ENCODE results near the gene FAM111B.
"Not testable (repeated sequence)": the region's sequence is repeated elsewhere in the genome, so short reads cannot be mapped to it uniquely, and the experiment has no call there.

FAM111B gene

DNA sequence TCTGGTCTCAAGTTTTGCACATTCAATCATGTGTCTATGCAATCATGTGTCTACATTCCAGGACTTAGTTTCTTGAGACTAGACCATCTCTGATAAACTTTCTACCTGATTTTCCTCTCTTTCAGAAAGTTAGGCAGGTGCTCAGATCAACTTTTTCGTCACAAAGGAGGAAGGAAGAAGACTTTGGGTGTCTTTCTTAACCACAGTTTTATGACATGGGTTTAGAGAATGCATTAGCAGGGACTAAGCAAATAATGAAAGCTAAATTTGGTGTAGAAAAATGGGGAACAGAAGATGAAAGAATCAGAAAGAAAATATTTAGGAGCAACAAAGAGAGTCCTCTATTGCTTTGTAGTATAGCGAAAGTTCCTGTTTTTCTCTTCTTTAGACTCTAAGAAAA, 28.6 kb upstream of the FAM111B start:
- H2BK12ac ChIP-seq (ENCODE audit: low read length in 2 of 2) = no peak overlapping the region
- H3K14ac ChIP-seq (ENCODE audit: low read length in 2 of 2) = no peak overlapping the region
- no peak overlapping the region for H4K91ac ChIP-seq (ENCODE audit: low read length)
- no peak overlapping the region for H2BK15ac ChIP-seq (ENCODE audit: low read depth, poor library complexity, severe bottlenecking)
- no peak overlapping the region for H3K4me3 ChIP-seq (ENCODE audit: insufficient read depth in 1 of 2, low read depth in 1 of 2, low read length in 2 of 2)
- no peak overlapping the region for H3K4me2 ChIP-seq (ENCODE audit: low read length, poor library complexity, severe bottlenecking)
- no peak overlapping the region for H3K18ac ChIP-seq (ENCODE audit: low read depth in 1 of 2, low read length in 2 of 2)
- H3K4me1 ChIP-seq (ENCODE audit: control insufficient read depth, insufficient read depth, low read depth, low read length) = no peaks in the 10 kb centered on the region
- H3K79me1 ChIP-seq (replicated peaks; ENCODE audit: low read length, poor library complexity, severe bottlenecking) = no peaks in the 10 kb centered on the region
- DNase-seq = no peak
- H3K23ac ChIP-seq (ENCODE audit: low read length in 2 of 2) = no peak overlapping the region
- peaks cover 5% of the 10 kb centered on the region for H3K9me3 ChIP-seq (ENCODE audit: control insufficient read depth, low read length)
- H2BK5ac ChIP-seq (ENCODE audit: low read depth, low read length, poor library complexity, severe bottlenecking) = no peak overlapping the region
- H3K27me3 ChIP-seq (ENCODE audit: control insufficient read depth in 1 of 2, insufficient read depth in 1 of 2, low read length in 2 of 2) = peaks cover 0 to 5% of the 10 kb centered on the region in 2 experiments
- H3K27ac ChIP-seq (ENCODE audit: low read length, poor library complexity, severe bottlenecking) = no peak overlapping the region
- H3K9ac ChIP-seq (ENCODE audit: low read length) = no peak overlapping the region
- H2AFZ ChIP-seq (ENCODE audit: low read depth, low read length) = no peak overlapping the region
- WGBS = 71% methylated on average over 2 of the region's 2 CpGs
- no peak overlapping the region for H2AK5ac ChIP-seq (ENCODE audit: low read length, severe bottlenecking)
- no peak overlapping the region for H4K8ac ChIP-seq (ENCODE audit: low read length)
- no peak overlapping the region for H2BK120ac ChIP-seq (ENCODE audit: low read depth, low read length)
- no peak overlapping the region for H3K4ac ChIP-seq (ENCODE audit: low read depth in 1 of 2, low read length in 2 of 2)
- no peaks in the 10 kb centered on the region for H3K36me3 ChIP-seq (ENCODE audit: control insufficient read depth in 1 of 2, insufficient read depth in 2 of 2, low read depth in 1 of 2, low read length in 2 of 2)

DNA sequence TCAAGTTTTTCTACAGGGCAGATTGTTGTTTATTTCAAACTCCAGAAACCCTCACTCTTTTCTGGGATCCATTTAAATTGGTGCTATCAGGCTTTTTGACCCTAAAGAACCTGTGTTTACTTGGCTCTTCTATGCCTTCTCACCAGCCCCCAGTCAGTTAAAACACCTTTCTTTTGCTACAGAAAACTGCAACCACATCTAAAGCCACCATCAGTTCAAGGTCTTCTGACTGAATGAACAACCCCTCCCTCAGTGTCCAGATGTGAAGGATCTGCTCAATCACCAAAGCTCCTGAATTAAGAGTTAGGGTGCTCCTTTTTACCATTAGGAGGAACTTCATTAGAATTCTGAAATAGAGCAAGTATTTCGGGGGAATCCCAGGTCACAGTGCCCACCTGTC, 28.0 kb upstream of the FAM111B start:
- H4K8ac ChIP-seq (ENCODE audit: low read length) = no peak overlapping the region
- no peak overlapping the region for H3K14ac ChIP-seq (ENCODE audit: low read length in 2 of 2)
- H2BK5ac ChIP-seq (ENCODE audit: low read depth, low read length, poor library complexity, severe bottlenecking) = no peak overlapping the region
- H3K18ac ChIP-seq (ENCODE audit: low read depth in 1 of 2, low read length in 2 of 2) = no peak overlapping the region
- H2AFZ ChIP-seq (ENCODE audit: low read depth, low read length) = no peak overlapping the region
- no peak overlapping the region for H3K9ac ChIP-seq (ENCODE audit: low read length)
- no peak overlapping the region for H3K4me2 ChIP-seq (ENCODE audit: low read length, poor library complexity, severe bottlenecking)
- H3K4me3 ChIP-seq (ENCODE audit: insufficient read depth in 1 of 2, low read depth in 1 of 2, low read length in 2 of 2) = no peak overlapping the region
- H3K27me3 ChIP-seq (ENCODE audit: control insufficient read depth in 1 of 2, insufficient read depth in 1 of 2, low read length in 2 of 2) = peaks cover 0 to 5% of the 10 kb centered on the region in 2 experiments
- H3K4ac ChIP-seq (ENCODE audit: low read depth in 1 of 2, low read length in 2 of 2) = no peak overlapping the region
- no peaks in the 10 kb centered on the region for H3K9me3 ChIP-seq (ENCODE audit: control insufficient read depth, low read length)
- no peaks in the 10 kb centered on the region for H3K4me1 ChIP-seq (ENCODE audit: control insufficient read depth, insufficient read depth, low read depth, low read length)
- H4K91ac ChIP-seq (ENCODE audit: low read length) = no peak overlapping the region
- no peak overlapping the region for H2AK5ac ChIP-seq (ENCODE audit: low read length, severe bottlenecking)
- no peak overlapping the region for H2BK15ac ChIP-seq (ENCODE audit: low read depth, poor library complexity, severe bottlenecking)
- no peaks in the 10 kb centered on the region for H3K36me3 ChIP-seq (ENCODE audit: control insufficient read depth in 1 of 2, insufficient read depth in 2 of 2, low read depth in 1 of 2, low read length in 2 of 2)
- no peaks in the 10 kb centered on the region for H3K79me1 ChIP-seq (replicated peaks; ENCODE audit: low read length, poor library complexity, severe bottlenecking)
- DNase-seq = no peak
- H3K27ac ChIP-seq (ENCODE audit: low read length, poor library complexity, severe bottlenecking) = no peak overlapping the region
- 89% methylated on average over 1 of the region's 1 CpG for WGBS
- no peak overlapping the region for H2BK12ac ChIP-seq (ENCODE audit: low read length in 2 of 2)
- no peak overlapping the region for H2BK120ac ChIP-seq (ENCODE audit: low read depth, low read length)
- H3K23ac ChIP-seq (ENCODE audit: low read length in 2 of 2) = no peak overlapping the region

DNA sequence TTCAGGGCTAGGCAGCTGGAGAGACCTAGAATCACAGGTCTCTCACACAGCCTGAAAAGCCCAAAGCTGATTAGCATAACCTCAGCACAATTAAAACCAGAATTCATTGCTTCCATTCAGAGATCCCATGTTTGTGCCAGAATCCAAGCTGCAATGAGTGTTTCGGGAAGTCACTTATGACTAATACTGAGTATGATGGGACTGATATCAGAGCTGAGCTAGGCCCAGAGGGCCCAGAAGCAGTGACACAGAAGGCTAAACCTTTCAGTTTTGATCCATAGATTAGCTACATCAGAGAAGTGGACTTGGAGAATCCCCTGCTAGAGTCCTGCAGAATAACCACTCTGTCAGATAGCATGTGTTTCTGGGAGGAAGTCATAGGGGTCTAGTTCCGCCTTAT, 26.6 kb upstream of the FAM111B start:
- H2BK15ac ChIP-seq (ENCODE audit: low read depth, poor library complexity, severe bottlenecking); H3K4me1 ChIP-seq (ENCODE audit: control insufficient read depth, insufficient read depth, low read depth, low read length); H3K36me3 ChIP-seq (ENCODE audit: control insufficient read depth in 1 of 2, insufficient read depth in 2 of 2, low read depth in 1 of 2, low read length in 2 of 2); H2BK12ac ChIP-seq (ENCODE audit: low read length in 2 of 2); H4K8ac ChIP-seq (ENCODE audit: low read length); H2BK120ac ChIP-seq (ENCODE audit: low read depth, low read length); H3K18ac ChIP-seq (ENCODE audit: low read depth in 1 of 2, low read length in 2 of 2); H2AK5ac ChIP-seq (ENCODE audit: low read length, severe bottlenecking); H3K27me3 ChIP-seq (ENCODE audit: control insufficient read depth in 1 of 2, insufficient read depth in 1 of 2, low read length in 2 of 2); H2AFZ ChIP-seq (ENCODE audit: low read depth, low read length); H2BK5ac ChIP-seq (ENCODE audit: low read depth, low read length, poor library complexity, severe bottlenecking); H3K4ac ChIP-seq (ENCODE audit: low read depth in 1 of 2, low read length in 2 of 2); H3K27ac ChIP-seq (ENCODE audit: low read length, poor library complexity, severe bottlenecking); H3K4me2 ChIP-seq (ENCODE audit: low read length, poor library complexity, severe bottlenecking); DNase-seq; H3K14ac ChIP-seq (ENCODE audit: low read length in 2 of 2); H3K79me1 ChIP-seq (replicated peaks; ENCODE audit: low read length, poor library complexity, severe bottlenecking); H3K9me3 ChIP-seq (ENCODE audit: control insufficient read depth, low read length); H3K4me3 ChIP-seq (ENCODE audit: insufficient read depth in 1 of 2, low read depth in 1 of 2, low read length in 2 of 2); H3K23ac ChIP-seq (ENCODE audit: low read length in 2 of 2); H4K91ac ChIP-seq (ENCODE audit: low read length): not testable (repeated sequence)
- WGBS = 100% methylated on average over 1 of the region's 2 CpGs
- H3K9ac ChIP-seq (ENCODE audit: low read length) = peak overlapping the region; percentile 47

DNA sequence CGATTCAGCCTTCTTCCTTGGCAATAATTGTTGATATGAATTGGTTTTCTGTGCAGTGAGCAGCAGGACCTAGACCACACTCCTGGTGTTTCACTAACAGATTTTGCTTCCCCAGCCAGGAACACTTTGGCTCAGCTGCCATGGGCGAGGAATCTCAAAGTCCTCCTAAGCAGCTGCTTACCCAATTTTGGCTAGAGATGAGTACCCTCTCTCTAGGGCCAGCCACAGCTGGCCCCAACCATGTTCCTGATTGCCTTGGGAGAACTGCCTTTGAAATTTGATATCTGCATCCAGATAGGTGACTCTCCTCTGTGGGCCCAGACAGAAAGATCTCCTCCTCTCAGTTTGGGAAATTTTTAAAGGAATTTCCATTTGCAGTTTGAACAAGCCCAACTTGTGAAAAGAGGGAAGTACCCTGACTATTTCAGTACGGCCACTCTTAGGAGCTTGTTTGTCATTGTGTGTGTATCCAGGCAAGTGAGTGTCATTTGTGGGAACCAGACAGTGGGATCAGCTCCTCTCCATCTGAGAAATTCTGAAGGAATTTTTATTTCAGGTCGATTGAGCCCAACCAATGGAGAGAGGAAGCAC, 25.5 kb upstream of the FAM111B start:
- not testable (repeated sequence) for H3K4me2 ChIP-seq (ENCODE audit: low read length, poor library complexity, severe bottlenecking); H3K79me1 ChIP-seq (replicated peaks; ENCODE audit: low read length, poor library complexity, severe bottlenecking); H4K91ac ChIP-seq (ENCODE audit: low read length); H3K4ac ChIP-seq (ENCODE audit: low read depth in 1 of 2, low read length in 2 of 2); H2BK120ac ChIP-seq (ENCODE audit: low read depth, low read length); H2BK5ac ChIP-seq (ENCODE audit: low read depth, low read length, poor library complexity, severe bottlenecking); H3K36me3 ChIP-seq (ENCODE audit: control insufficient read depth in 1 of 2, insufficient read depth in 2 of 2, low read depth in 1 of 2, low read length in 2 of 2); H3K4me1 ChIP-seq (ENCODE audit: control insufficient read depth, insufficient read depth, low read depth, low read length); H3K27ac ChIP-seq (ENCODE audit: low read length, poor library complexity, severe bottlenecking); H4K8ac ChIP-seq (ENCODE audit: low read length); H3K9me3 ChIP-seq (ENCODE audit: control insufficient read depth, low read length); H2BK12ac ChIP-seq (ENCODE audit: low read length in 2 of 2); H3K14ac ChIP-seq (ENCODE audit: low read length in 2 of 2); H2AFZ ChIP-seq (ENCODE audit: low read depth, low read length); H3K23ac ChIP-seq (ENCODE audit: low read length in 2 of 2); H3K27me3 ChIP-seq (ENCODE audit: control insufficient read depth in 1 of 2, insufficient read depth in 1 of 2, low read length in 2 of 2); DNase-seq; H2AK5ac ChIP-seq (ENCODE audit: low read length, severe bottlenecking); H2BK15ac ChIP-seq (ENCODE audit: low read depth, poor library complexity, severe bottlenecking); H3K9ac ChIP-seq (ENCODE audit: low read length); H3K18ac ChIP-seq (ENCODE audit: low read depth in 1 of 2, low read length in 2 of 2); H3K4me3 ChIP-seq (ENCODE audit: insufficient read depth in 1 of 2, low read depth in 1 of 2, low read length in 2 of 2)
- 79% methylated on average over 4 of the region's 4 CpGs for WGBS
